HL-60/S4 treated with phorbol 12-myristate 13-acetate at 8.2 ng/mL for 4 days and 3 days (cell line): ENCODE data around the gene VRK2.
"Not testable (repeated sequence)": the region's sequence is repeated elsewhere in the genome, so short reads cannot be mapped to it uniquely, and the experiment has no call there.

ENCODE experiments used
- in situ Hi-C: fragments of 300-500 bp; cut with MboI; formaldehyde crosslinking; loops from 2 replicates; pipeline ENCODE4 v1.15.0; 2022; ENCODE audit warnings: low sequenced_read_pairs

The VRK2 gene

DNA sequence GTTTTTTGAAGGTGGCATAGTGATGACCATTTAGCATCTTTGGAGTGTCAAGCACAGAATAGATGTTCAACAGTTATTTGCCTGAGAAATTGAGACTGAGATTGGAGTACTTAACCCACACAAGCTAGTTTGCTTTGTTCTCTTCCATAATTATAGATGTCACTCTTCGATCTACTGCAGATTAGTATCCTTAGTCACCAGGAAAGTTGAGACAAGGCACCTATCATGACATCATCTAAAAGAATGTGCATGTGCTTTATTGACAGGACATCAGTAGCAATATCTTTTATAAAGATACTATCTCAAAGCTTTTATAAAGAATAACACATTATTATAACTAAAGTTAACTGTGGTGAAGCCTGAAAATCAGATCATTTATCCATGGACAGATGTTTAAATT is 6.4 kb downstream of the VRK2 start:
- in situ Hi-C loops, result no loop called here

DNA sequence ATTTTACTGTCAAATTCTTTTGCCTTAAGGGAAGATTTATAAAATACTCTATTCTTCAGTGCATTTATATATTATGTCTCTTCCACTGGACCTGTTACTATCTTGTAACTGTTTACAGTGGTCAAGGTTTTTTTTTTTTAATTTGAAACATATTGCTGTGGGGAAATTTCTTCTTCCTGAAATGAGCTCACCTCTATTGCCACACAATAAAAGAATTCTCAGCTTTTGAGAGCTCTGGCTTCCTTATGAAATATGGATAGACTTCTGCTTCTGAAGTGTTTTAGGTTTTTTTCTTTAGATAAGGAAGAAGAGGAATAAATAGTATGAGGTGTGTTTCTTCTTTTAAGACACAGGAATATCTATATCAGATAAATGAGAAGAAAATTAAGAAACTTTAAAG is 7.7 kb downstream of the VRK2 start:
- in situ Hi-C loops, result no loop called here

DNA sequence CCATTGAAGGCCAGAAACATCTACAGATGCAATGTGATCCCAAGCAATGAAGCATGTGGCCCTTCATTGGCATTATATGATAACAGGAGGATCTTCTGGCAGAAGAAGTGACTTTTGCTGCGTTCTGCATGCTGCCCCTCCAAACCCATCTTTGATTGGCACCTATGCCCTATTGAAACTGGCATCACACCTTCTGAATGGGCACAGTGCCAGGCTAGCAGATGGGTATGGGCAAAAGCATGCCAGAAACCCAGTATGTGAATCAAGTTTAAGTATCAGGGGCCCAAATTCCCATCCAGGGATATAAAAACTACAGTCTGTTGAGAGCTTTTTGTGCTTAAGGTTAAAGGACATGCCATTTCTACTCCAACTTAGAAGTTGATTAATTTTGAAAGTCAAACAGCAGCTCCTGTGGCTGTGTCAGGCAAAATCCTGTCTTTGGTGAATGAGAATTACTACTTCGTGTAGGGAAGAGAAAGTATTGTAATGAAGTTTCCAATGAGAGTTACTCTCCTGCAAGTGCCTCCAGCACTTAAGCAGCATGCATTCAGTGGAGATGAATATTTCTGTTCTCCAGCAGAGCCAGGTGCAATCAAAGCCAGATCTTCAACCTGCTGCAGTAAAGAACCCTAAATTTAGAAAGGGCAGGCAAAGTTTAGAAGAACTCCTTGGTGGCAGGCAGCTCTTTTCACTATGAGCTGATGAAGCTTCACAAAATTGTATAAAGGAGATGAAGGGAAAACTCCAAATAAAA is 8.6 kb downstream of the VRK2 start:
- in situ Hi-C loops, result no loop called here

DNA sequence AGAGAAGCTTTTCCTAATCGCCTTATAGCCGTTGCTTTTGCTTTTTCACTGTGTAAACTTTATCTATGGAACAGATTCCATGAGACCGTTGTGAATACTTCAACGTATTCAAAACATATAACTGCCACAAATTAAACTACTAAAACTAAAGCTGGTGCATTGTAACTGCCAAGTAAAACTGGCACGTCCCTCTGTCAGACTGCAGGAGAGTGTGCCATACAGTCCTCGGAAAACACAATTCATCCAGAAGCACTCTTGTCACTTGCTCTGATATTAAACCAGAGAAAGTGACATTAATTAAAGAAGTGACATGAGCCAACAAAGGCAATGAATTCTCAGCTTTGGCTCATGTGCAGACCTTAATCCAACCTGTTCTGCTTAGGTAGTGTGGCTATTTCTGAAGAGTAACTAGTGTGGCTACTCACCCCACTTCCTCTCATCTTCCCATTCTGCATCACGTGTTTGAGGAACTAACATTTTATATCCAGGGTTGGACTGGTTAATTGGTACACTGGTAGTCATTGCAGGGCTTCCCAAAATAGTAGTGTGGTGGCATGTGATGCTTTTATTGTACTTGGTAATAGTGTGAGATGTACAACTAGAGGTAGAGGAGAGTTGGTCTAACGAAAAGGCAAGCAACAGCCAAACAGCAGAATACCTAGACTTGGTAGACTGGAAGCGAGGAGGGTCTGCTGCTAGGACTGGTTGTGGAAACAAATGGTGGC is 9.7 kb downstream of the VRK2 start:
- in situ Hi-C loops, result no loop called here

DNA sequence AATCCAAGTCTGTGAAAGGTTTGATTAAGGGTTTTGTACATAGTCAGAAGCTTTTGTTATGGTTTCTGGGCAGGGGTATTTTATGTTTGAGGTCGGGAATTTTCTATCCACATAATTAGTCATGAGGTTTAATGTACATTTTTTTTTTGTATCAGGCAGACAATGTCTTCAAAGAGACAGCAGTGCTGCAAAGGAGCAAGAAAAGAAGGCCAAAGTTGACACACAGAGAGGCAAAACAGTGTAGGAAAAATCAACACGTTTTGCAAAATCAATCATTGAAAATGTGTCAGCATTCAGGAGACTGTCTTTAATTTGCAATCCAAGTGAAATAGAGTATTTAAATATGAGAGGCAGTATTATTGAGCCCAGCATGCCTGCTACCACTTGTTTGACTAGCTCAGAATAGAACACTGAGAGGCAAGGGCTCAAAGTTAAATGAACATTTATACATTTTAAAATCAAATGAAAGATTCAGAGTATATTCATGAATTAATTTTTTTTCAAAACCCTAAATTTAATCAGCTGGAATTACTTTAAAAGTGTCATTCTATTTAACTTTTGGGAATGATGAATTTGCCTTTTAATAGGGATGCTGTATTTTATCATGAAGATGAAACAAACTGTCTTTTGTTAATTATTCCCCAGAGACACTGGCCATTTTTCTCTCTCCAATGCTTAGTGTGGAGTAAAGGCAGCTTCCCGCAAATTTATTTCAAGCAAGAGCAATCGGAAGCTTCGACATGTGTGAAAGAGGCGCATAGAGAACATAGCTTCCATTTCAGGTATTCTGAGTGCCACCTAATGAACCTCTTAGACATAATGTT is 11.3 kb downstream of the VRK2 start:
- in situ Hi-C loops, result no loop called here

DNA sequence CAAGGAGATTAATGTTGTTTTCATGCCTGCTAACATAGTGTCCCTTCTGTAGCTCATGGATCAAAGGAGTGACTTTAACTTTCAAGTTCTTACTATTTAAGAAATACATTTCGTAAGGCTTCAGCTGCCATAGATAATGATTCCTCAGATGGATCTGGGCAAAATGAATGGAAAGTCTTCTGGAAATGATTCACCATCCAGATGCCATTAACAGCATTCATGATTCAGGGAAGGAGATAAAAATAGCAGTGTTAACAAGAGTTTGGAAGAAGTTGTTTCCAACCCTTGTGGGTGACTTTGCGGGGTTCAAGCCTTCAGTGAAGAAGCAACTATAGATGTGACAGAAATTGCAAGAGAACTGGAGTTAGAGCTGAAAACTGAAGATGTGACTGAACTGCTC is 17.0 kb downstream of the VRK2 start:
- in situ Hi-C loops, result no loop called here

DNA sequence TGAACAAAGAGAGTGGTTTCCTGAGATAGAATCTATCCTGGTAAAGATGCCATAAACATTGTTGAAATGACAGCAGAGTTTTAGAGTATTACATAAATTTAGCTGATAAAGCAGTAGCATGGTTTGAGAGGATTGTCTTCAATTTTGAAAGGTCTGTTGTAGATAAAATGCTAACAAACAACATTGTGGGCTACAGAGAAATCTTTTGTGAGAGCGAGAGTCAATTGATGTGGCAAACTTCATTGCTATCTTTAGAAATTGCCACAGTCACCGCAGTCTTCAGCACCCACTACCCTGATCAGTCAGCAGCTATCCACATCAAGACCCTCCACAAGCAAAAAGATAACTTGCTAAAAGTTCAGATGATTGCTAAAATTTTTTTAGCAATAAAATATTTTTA is 17.5 kb downstream of the VRK2 start:
- in situ Hi-C loops, result no loop called here

DNA sequence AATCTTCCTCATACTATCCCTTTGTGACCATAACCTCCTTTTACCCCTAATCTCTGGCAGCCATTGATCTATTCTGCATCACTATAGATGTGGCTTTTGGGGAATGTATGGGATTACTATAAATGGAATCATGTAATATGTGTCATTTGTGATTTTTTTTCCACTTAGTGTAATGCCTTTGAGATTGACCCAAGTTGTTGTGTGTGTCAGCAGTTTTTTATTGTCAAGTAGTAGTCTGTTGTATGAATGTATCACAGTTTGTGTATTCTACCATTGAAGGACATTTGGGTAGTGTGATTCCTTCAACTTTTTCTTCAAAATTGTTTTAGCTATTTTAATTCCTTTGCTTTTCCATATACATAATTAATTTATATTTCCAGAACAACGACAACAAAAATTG is 18.6 kb downstream of the VRK2 start:
- in situ Hi-C loops, result no loop called here

DNA sequence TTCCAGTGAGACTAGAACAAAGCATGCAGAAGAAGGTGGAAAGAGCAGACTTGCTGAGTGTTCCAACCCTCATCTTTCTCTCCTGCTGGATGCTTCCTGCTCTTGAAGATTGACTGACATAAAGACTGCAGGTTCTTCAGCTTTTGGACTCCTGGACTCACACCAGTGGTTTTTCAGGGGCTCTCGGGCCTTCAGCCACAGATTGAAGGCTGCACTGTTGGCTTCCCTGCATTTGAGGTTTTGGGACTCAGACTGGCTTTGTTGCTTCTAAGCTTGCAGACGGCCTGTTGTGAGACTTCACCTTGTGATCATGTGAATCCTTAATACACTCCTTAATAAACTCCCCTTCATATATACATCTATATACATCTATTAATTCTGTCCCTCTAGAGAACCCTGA is 20.4 kb downstream of the VRK2 start:
- in situ Hi-C loops, result no loop called here

DNA sequence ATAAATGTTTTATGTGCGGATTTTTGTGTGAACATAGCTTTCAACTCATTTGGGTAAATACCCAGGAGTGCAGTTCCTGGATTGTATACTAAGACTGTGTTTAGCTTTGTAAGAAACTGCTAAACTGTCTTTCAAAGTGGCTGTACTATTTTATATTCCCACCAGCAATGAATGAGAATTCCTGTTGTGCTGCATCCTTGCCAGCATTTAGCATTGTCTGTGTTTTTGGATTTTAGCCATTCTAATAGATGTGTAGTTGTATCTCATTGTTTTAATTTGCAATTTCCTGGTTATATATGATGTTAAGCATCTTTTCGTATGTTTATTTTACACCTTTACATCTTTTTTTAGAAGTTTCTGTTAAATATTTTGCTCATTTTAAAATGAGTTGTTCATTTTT is 24.2 kb downstream of the VRK2 start:
- in situ Hi-C loops, result no loop called here

DNA sequence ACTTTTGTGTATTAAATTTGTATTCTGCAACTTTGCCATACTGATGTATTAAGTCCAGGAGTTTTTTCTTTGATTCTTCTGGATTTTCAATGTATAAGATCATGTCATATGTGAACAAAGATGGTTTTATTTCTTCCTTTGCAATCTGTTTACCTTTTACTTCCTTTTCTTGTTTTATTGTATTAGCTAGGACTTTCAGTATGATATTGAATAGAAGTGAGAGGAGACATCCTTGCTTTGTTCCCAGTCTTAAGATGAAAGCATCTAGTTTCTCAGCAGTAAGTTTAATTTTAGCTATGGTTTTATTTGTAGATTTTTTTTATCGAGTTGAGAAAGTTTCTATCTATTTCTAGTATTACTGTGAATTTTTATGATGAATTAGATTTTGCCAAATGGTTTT is 25.5 kb downstream of the VRK2 start:
- in situ Hi-C loops, result no loop called here

DNA sequence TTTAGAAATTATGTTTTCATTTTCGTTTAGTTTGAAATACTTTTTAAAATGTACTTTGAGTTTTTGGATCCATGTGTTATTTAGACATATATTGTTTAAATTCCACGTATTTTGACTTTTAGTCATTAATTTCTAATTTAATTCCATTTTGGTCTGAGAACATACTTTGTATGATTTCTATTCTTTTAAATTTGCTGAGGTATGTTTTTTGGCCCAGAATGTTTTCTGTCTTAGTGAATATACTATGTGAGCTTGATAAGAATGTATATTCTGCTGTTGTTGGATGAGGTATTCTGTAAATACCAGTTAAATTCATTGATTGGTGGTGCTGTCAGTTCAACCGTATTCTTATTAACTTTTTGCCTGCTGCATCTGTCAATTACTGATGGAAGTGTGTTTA is 26.4 kb downstream of the VRK2 start:
- in situ Hi-C loops, result no loop called here

DNA sequence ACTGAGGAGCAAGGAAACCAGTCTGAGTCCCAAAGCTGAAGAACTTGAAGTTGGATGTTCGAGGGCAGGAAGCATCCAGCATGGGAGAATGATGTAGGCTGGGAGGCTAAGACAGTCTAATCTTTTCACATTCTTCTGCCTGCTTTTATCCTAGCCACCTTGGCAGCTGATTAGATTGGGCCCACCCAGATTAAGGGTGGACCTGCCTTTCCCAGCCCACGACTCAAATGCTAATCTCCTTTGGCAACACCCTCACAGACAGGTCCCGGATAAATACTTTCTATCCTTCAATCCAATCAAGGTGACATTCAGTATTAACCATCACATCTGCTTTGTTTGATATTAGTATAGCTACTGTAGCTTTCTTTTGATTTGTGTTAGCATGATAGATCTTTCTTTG is 27.1 kb downstream of the VRK2 start:
- in situ Hi-C loops, result no loop called here

DNA sequence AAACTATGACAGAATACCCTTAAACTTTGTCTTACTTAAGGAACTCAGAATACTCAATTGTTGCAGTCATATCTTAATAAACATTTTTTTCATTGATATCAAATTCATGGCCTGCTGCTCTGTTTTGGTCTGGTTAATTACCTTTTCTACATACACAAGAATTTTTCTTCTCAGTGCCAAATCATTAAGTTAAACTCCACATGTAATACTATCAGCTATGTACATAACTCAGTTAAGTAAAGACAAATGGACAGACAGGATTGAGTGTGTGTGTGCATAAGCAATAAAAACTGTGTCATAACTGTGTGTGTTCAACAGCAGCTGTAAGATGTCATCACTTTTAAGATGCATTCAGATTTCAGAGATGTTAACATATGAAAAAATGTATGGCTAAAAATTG is 34.4 kb downstream of the VRK2 start:
- in situ Hi-C loops, result no loop called here

DNA sequence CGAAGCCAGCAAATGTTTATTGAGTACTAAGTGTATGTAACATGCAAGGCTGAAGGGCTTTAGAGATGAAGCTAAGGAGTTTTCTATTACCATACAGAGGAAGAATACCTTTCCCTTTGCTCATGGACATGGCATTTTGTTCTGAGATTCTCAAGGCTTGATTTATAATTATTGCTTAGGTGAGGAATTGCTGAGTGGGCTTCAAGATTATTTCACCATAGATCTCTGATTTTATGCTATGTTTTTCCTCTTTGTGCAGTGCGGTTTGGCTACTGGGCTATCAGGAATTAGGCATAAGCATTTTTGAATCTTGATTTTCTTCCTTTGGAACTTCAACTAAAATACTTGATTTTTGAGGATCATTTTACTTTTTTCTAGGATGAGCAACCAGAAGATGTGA is 42.5 kb downstream of the VRK2 start:
- in situ Hi-C loops, result no loop called here

DNA sequence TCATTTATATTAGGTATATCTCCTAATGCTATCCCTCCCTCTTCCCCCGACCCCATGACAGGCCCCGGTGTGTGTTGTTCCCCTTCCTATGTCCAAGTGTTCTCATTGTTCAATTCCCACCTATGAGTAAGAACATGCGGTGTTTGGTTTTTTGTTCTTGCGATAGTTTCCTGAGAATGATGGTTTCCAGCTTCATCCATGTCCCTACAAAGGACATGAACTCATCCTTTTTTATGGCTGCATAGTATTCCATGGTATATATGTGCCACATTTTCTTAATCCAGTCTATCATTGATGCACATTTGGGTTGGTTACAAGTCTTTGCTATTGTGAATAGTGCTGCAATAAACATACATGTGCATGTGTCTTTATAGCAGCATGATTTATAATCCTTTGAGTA is 46.2 kb downstream of the VRK2 start:
- in situ Hi-C loops, result not testable (repeated sequence)

DNA sequence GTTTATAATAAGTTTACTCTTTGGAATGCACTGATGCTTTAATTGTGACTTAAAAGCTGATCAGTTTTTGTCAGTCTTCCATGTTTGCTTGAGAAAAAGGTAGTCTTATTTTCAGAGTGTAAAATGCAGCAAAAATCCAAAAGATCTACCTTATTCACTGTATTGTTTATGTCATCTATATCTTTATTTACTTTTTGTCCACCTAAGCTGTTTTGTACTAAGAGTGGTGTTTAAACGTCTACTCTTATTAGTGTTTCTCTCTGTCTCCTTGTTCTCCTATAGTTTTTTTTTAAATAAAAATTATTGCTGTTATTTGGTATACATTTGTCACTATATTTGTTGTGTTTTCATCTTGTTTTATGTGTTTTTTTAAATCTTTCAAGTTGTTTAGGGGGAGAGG is 50.4 kb downstream of the VRK2 start:
- in situ Hi-C loops, result no loop called here

DNA sequence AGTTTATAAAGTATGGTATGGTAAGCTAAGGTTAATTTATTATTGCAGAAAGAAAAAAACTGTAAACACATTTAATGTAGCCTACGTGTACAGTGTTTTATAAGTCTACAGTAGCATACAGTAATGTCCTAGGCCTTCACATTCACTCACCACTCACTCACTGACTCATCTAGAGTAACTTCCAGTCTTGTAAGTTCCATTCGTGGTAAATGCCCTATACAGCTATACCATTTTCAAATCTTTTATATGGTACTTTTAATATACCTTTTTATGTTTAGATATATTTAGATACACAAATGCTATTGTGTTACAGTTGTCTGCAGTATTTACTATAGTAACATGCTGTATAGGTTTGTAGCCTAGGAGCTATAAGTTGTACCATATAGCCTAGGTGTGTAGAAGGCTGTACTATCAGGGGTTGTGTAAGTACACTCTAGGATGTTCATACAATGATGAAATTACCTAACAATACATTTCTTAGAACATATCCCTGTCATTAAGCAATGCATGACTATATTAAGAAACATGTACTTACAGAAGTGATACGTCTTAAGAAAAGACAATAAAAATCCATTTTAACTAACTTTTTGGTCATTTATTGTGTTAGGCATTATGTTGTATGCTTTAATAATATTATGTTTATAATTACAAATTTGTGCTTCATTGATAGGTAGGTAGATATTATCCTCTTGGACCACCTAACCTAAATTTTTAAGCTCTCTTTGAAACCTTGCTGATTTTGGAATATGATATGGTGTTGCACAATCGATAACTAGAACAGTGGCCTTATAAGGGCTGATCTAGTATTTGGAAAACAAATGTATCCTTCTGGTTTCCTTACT is 51.9 kb downstream of the VRK2 start:
- in situ Hi-C loops, result no loop called here

DNA sequence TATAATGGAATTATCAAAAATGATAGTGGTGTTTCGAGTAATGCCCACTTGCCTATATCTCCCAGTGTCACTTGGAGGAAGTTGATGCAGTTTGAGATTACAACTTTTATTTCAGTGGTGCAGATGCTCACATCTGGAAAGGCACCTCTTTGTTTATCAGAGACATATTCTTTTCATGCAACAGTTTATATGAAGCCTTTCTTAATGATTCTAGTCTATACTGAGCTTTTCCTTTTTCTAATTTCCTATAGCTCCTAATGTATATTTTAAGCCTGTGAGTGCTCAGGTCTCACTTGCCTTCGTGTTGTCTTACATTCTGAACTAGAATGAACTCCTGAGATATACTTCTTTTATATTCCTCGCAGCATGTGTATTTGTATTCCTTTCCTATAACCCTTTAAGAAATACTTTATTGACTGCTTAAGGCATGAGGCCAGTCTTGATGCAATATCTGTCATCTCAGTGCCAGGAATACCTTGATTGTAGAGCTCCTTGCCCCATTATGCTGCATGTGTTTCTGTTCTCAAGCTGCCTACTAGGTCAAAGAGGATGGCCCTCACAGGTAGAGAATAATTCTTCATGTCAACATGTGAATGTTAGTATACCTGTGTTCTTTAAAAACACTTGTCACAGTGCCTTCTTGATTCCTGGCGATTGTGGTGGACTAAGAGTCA is 52.6 kb downstream of the VRK2 start:
- in situ Hi-C loops, result no loop called here

DNA sequence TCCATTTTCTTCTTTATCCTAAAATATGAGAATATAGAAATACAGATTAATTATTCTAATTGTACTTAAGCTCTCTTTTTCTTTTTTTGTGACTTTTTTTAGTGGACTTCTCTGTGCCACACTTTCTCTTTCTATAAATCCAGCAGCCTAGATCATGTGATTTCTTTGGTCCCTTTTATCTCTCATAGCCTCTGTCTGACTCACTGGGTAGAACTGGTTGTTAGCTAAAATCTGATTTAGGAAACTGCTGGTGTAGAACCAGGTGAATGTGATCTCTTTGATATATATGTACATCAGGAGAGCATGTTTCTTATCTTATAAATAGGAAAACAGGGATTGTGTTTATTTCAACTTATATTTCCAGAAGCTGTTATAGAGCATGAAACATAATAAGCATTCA is 54.9 kb downstream of the VRK2 start:
- in situ Hi-C loops, result no loop called here
